Stimulated activated naive CD8-positive, alpha-beta T cell treated with anti-CD3 and anti-CD28 coated beads, Interleukin-15, Interleukin-2, amounts not matched to agents 100 ng/mL and 50 ng/mL, for 24 hours (primary cell): ENCODE data around the gene GLDC.

Experiments used
- H3K27ac Mint-ChIP-seq: one replicate; pipeline ENCODE4 v1.8.0; 2021; ENCODE audit warnings: mild to moderate bottlenecking, mixed read lengths
- H3K27me3 Mint-ChIP-seq: one replicate; pipeline ENCODE4 v1.8.0; 2021; ENCODE audit warnings: mixed read lengths
- H3K36me3 Mint-ChIP-seq: one replicate; pipeline ENCODE4 v1.8.0; 2021; ENCODE audit warnings: low read depth, mixed read lengths
- H3K4me1 Mint-ChIP-seq: one replicate; pipeline ENCODE4 v1.8.0; 2021; ENCODE audit warnings: low read depth, mixed read lengths
- H3K4me3 Mint-ChIP-seq: one replicate; pipeline ENCODE4 v1.8.0; 2021; ENCODE audit warnings: mild to moderate bottlenecking, mixed read lengths
- H3K9me3 Mint-ChIP-seq: one replicate; pipeline ENCODE4 v1.8.0; 2021; ENCODE audit warnings: mixed read lengths

Gene GLDC

DNA sequence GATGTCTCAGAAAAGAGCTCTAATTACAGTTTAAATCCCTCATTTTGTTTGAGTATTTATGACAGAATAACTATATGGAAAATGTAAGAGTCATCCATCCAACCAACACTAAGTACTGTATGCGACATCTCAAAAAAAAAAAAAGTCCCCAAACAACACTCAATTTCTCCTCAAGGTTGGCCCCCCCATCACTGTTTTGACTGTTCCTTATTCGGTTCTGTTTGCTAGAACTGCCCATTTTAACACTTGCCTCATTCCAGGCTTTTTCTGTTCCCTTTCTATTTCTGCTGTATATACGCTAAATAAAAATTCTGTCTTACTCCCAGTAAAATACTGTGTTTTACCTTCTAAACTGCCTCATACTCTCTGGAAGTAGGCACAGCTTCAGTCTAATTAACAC, 25.2 kb downstream of the GLDC start:
- Mint-ChIP-seq H3K27me3 (peaks cover 4% of the 10 kb centered on the region), H3K9me3 (no peaks in the 10 kb centered on the region), H3K4me1 (no peaks in the 10 kb centered on the region), H3K36me3 (no peaks in the 10 kb centered on the region), H3K4me3 (no peak overlapping the region), H3K27ac (no peak overlapping the region)

GRCh38 chr9:6619909-6620308, 25.6 kb downstream of the GLDC start:
- no peak overlapping the region for H3K4me3 Mint-ChIP-seq
- no peaks in the 10 kb centered on the region for H3K9me3 Mint-ChIP-seq
- no peaks in the 10 kb centered on the region for H3K36me3 Mint-ChIP-seq
- no peak overlapping the region for H3K27ac Mint-ChIP-seq
- H3K4me1 Mint-ChIP-seq: no peaks in the 10 kb centered on the region
- peaks cover 4% of the 10 kb centered on the region for H3K27me3 Mint-ChIP-seq

GRCh38 chr9:6616951-6617602, 28.5 kb downstream of the GLDC start:
- Mint-ChIP-seq H3K4me1 (no peaks in the 10 kb centered on the region), H3K36me3 (no peaks in the 10 kb centered on the region), H3K4me3 (no peak overlapping the region), H3K9me3 (no peaks in the 10 kb centered on the region), H3K27me3 (peaks cover 4% of the 10 kb centered on the region), H3K27ac (no peak overlapping the region)

DNA sequence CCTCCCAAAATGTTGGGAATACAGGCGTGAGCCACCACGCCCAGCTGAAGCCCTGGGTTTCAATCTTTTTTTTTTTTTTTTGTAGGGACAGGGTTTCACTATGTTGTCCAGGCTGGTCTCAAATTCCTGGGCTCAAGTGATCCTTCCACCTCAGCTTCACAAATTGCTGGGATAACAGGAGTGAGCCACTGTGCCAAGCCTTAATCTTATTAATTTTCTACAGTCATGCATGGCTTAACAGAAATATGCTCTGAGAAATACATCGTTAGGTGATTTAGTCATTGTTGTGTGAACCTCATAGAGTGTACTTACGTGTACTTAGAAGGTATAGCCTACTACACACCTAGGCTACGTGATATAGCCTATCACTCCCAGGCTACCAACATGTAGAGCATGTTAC, 31.0 kb downstream of the GLDC start:
- Mint-ChIP-seq H3K9me3 (no peaks in the 10 kb centered on the region), H3K27ac (no peak overlapping the region), H3K4me1 (no peaks in the 10 kb centered on the region), H3K27me3 (peaks cover 4% of the 10 kb centered on the region), H3K4me3 (no peak overlapping the region), H3K36me3 (no peaks in the 10 kb centered on the region)

DNA sequence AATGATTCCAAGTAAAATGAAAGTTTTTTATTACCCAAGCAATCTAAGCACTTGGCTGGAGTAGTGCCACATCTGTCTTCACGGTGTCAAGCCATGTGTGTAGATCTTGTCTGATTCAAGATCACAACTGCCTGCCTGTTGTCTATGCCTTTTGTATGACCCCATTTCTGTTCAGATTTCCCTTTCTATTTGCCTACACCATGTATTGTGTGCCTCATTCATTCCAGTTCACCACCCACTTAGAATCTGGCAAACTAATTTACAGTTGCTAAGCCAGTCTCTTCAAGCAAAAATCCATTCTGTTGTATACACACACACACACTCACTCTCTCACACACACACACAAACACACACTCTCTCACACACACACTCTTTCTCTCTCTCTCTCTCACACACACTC, 33.7 kb downstream of the GLDC start:
- no peak overlapping the region for H3K27ac Mint-ChIP-seq
- H3K27me3 Mint-ChIP-seq: no peaks in the 10 kb centered on the region
- no peaks in the 10 kb centered on the region for H3K4me1 Mint-ChIP-seq
- no peaks in the 10 kb centered on the region for H3K36me3 Mint-ChIP-seq
- H3K9me3 Mint-ChIP-seq: no peaks in the 10 kb centered on the region
- H3K4me3 Mint-ChIP-seq: no peak overlapping the region

GRCh38 chr9:6610073-6610472, 35.5 kb downstream of the GLDC start:
- Mint-ChIP-seq H3K36me3 (no peaks in the 10 kb centered on the region), H3K4me1 (no peaks in the 10 kb centered on the region), H3K27ac (no peak overlapping the region), H3K27me3 (no peaks in the 10 kb centered on the region), H3K4me3 (no peak overlapping the region), H3K9me3 (no peaks in the 10 kb centered on the region)

- no peaks in the 10 kb centered on the region for H3K9me3 Mint-ChIP-seq
- H3K27ac Mint-ChIP-seq: no peak overlapping the region
- H3K4me1 Mint-ChIP-seq: no peaks in the 10 kb centered on the region
- H3K36me3 Mint-ChIP-seq: no peaks in the 10 kb centered on the region
- no peak overlapping the region for H3K4me3 Mint-ChIP-seq
- H3K27me3 Mint-ChIP-seq: no peaks in the 10 kb centered on the region
Observed at GRCh38 chr9:6609497-6610016, 36.0 kb downstream of the GLDC start.

DNA sequence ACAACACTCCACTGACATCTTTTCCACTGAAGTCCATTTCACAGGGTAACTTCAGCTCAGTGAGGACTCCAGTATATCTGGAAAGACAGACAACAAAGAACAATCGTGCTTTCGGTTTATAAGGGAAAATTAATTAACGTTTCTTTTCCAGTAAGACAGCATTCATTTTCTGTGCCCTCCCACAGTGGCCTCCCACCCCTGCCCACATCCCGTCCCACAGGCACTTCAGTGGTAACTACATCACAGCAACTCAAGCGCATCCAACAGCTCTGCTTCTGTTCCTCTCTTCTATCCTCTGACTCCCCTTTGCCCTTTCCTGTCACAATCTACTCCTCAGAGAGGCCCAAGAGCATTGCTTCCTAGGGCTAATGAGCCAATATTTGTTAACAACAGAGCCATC, 40.3 kb downstream of the GLDC start:
- Mint-ChIP-seq H3K9me3 (no peaks in the 10 kb centered on the region), H3K4me1 (no peaks in the 10 kb centered on the region), H3K36me3 (no peaks in the 10 kb centered on the region), H3K27ac (no peak overlapping the region), H3K4me3 (peak overlapping the region; percentile 40), H3K27me3 (no peaks in the 10 kb centered on the region)

- peaks cover 7% of the 10 kb centered on the region for H3K4me1 Mint-ChIP-seq
- no peaks in the 10 kb centered on the region for H3K9me3 Mint-ChIP-seq
- no peaks in the 10 kb centered on the region for H3K27me3 Mint-ChIP-seq
- no peaks in the 10 kb centered on the region for H3K36me3 Mint-ChIP-seq
- no peak overlapping the region for H3K27ac Mint-ChIP-seq
- no peak overlapping the region for H3K4me3 Mint-ChIP-seq
Observed at GRCh38 chr9:6600426-6600825, 45.1 kb downstream of the GLDC start.

DNA sequence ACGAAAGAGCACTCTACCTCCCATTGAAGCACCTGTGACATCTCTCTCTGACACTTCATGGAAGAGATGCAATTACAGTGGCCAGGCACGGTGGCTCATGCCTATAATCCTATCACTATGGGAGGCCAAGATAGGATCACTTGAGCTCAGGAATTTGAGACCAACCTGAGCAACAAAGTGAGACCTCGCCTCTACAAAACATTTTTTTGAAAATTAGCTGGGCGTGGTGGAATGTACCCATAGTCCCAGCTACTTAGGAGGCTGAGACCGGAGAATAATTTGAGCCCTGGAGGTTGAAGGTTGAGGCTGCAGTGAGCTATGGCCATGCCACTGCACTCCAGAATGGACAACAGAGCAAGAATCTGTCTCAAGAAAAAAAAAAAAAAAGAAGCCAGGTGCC, 45.5 kb downstream of the GLDC start:
- H3K36me3 Mint-ChIP-seq: no peaks in the 10 kb centered on the region

DNA sequence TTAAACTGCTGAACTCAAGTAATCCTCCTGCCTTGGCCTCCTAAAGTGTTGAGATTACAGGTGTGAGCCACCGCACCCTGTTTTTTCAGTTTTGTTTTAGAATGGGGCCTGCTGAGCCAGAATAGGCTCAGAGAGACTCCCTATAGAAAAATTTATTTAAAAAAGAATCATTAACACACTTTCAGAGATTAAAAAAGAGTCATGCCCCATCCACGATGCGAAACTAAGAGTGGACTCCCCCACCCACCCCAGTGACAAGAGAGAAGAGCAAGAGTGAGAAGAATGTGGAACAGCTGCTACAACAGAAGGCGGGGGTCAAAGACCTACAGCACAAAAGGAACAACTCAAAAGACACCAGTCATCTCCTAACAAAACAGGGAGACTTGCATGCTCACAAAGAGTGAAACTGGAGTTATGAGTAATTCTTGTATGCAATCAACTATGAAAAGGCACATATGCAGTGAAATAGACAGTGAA, 47.2 kb downstream of the GLDC start:
- H3K9me3 Mint-ChIP-seq: no peaks in the 10 kb centered on the region
- H3K27me3 Mint-ChIP-seq: no peaks in the 10 kb centered on the region
- H3K4me1 Mint-ChIP-seq: peaks cover 7% of the 10 kb centered on the region
- H3K36me3 Mint-ChIP-seq: no peaks in the 10 kb centered on the region
- H3K27ac Mint-ChIP-seq: peak overlapping the region; percentile 50
- H3K4me3 Mint-ChIP-seq: peak overlapping the region; percentile 5

More for the DNA sequence above, 45.5 kb downstream of the GLDC start:
- H3K27me3 Mint-ChIP-seq: no peaks in the 10 kb centered on the region
- no peak overlapping the region for H3K4me3 Mint-ChIP-seq
- H3K9me3 Mint-ChIP-seq: no peaks in the 10 kb centered on the region
- no peak overlapping the region for H3K27ac Mint-ChIP-seq
- H3K4me1 Mint-ChIP-seq: peaks cover 7% of the 10 kb centered on the region

- no peaks in the 10 kb centered on the region for H3K27me3 Mint-ChIP-seq
- H3K4me3 Mint-ChIP-seq: no peak overlapping the region
- no peak overlapping the region for H3K27ac Mint-ChIP-seq
- no peaks in the 10 kb centered on the region for H3K36me3 Mint-ChIP-seq
- H3K4me1 Mint-ChIP-seq: no peaks in the 10 kb centered on the region
- no peaks in the 10 kb centered on the region for H3K9me3 Mint-ChIP-seq
Observed at GRCh38 chr9:6592791-6593190, 52.7 kb downstream of the GLDC start.

- Mint-ChIP-seq H3K27me3 (no peaks in the 10 kb centered on the region), H3K4me1 (no peaks in the 10 kb centered on the region), H3K36me3 (no peaks in the 10 kb centered on the region), H3K4me3 (no peak overlapping the region), H3K27ac (no peak overlapping the region), H3K9me3 (no peaks in the 10 kb centered on the region)
Observed at GRCh38 chr9:6592231-6592630, 53.3 kb downstream of the GLDC start.

- H3K27ac Mint-ChIP-seq: no peak overlapping the region
- H3K9me3 Mint-ChIP-seq: no peaks in the 10 kb centered on the region
- no peak overlapping the region for H3K4me3 Mint-ChIP-seq
- H3K4me1 Mint-ChIP-seq: no peaks in the 10 kb centered on the region
- no peaks in the 10 kb centered on the region for H3K36me3 Mint-ChIP-seq
- no peaks in the 10 kb centered on the region for H3K27me3 Mint-ChIP-seq
Observed at GRCh38 chr9:6590772-6591384, 54.7 kb downstream of the GLDC start.

- H3K4me3 Mint-ChIP-seq: no peak overlapping the region
- H3K27ac Mint-ChIP-seq: no peak overlapping the region
- H3K9me3 Mint-ChIP-seq: no peaks in the 10 kb centered on the region
- H3K36me3 Mint-ChIP-seq: no peaks in the 10 kb centered on the region
- H3K4me1 Mint-ChIP-seq: no peaks in the 10 kb centered on the region
- no peaks in the 10 kb centered on the region for H3K27me3 Mint-ChIP-seq
Observed at GRCh38 chr9:6590334-6590733, 55.2 kb downstream of the GLDC start.
